Endothelial cell of umbilical vein (primary cell): ENCODE results near the gene TRMT11. TPM values are rescaled to one million over a fixed set of nuclear protein-coding genes. Genes with fewer than 3 reads are reported as not detected.

Experiments used
- BruUV-seq: library from RNA; stranded (reverse); fragments of 400-500 nt; replicated peaks from 2 replicates; lab custom pipeline; 2021; lab: Mats Ljungman, UMichigan
- CTCF ChIA-PET: fragments of 300-600, 350-600 bp; sonication (Branson Sonifier 250); formaldehyde crosslinking; loops from one replicate; lab custom pipeline; 2021; ENCODE audit warnings: antibody characterized with exemption, inconsistent platforms; lab: Charles Lee
- POLR2A ChIA-PET: fragments of 300-600, 350-600 bp; sonication (Branson Sonifier 250); formaldehyde crosslinking; loops from one replicate; lab custom pipeline; 2021; ENCODE audit warnings: antibody characterized with exemption, inconsistent platforms; lab: Charles Lee
- DNase-seq: peaks from one replicate; pipeline ENCODE4 v3.0.0-alpha.2; 2011; ENCODE audit warnings: low read depth, low spot score
- FAIRE-seq: peaks from 2 replicates; lab custom pipeline; 2011; peaks lifted over from hg19 to GRCh38; lab: Jason Lieb, UNC
- H2AFZ ChIP-seq: 2 replicates; pipeline ENCODE4 v1.6.0; 2012; ENCODE audit warnings: low read depth, low read length, control low read depth, inconsistent platforms
- H3K27ac ChIP-seq: 2 replicates; pipeline ENCODE4 v1.5.1; 2011; ENCODE audit warnings: low read depth, mild to moderate bottlenecking, control low read depth, low read length, moderate library complexity; ENCODE audit not compliant: insufficient read depth
- H3K27me3 ChIP-seq, 2 experiments: 2 replicates each; pipeline versions ENCODE4 v1.6.0 to v1.6.1; 2011; ENCODE audit warnings: low read length in 2 of 2, mixed read lengths in 1 of 2; ENCODE audit not compliant: control insufficient read depth in 2 of 2, insufficient read depth in 2 of 2
- H3K36me3 ChIP-seq, 2 experiments: 2 replicates in 1 of 2; 3 replicates in 1 of 2; pipeline ENCODE4 v1.5.1; 2011; ENCODE audit warnings: low read length in 2 of 2, mild to moderate bottlenecking in 1 of 2, moderate library complexity in 1 of 2; ENCODE audit not compliant: control insufficient read depth in 2 of 2, insufficient read depth in 2 of 2; ENCODE audit errors: extremely low read depth in 1 of 2
- H3K4me1 ChIP-seq: 3 replicates; pipeline ENCODE4 v1.5.1; 2011; ENCODE audit warnings: mild to moderate bottlenecking, low read length; ENCODE audit not compliant: control insufficient read depth, insufficient read depth; ENCODE audit errors: extremely low read depth
- H3K4me2 ChIP-seq: 2 replicates; pipeline ENCODE4 v1.6.1; 2011; ENCODE audit warnings: low read length, control low read depth, mixed read lengths; ENCODE audit not compliant: insufficient read depth
- H3K4me3 ChIP-seq, 3 experiments: fragments of 200-600 bp in 1 of 3; sonication (generic), shearing (Covaris generic) in 1 of 3; replicated peaks in 1 of 3; 2 replicates each; pipeline ENCODE4 v1.5.1; 2011 to 2016; ENCODE audit warnings: control low read depth in 3 of 3, low read length in 3 of 3, mild to moderate bottlenecking in 2 of 3, inconsistent platforms in 1 of 3, low read depth in 1 of 3, moderate library complexity in 1 of 3; ENCODE audit not compliant: insufficient read depth in 1 of 3
- H3K79me2 ChIP-seq: 2 replicates; pipeline ENCODE4 v1.6.0; 2012; ENCODE audit warnings: low read length, inconsistent platforms; ENCODE audit not compliant: control insufficient read depth, insufficient read depth
- H3K9ac ChIP-seq: replicated peaks from 2 replicates; pipeline ENCODE3; 2011; ENCODE audit warnings: low read length, control low read depth; ENCODE audit not compliant: insufficient read depth; ENCODE audit errors: extremely low read depth
- H3K9me1 ChIP-seq: replicated peaks from 3 replicates; pipeline ENCODE4 v1.6.0; 2011; ENCODE audit warnings: mild to moderate bottlenecking, low read length; ENCODE audit not compliant: control insufficient read depth, insufficient read depth; ENCODE audit errors: extremely low read depth
- H3K9me3 ChIP-seq: replicated peaks from 2 replicates; pipeline ENCODE4 v1.5.1; 2012; ENCODE audit warnings: low read length, inconsistent platforms; ENCODE audit not compliant: control insufficient read depth, insufficient read depth
- H4K20me1 ChIP-seq: replicated peaks from 2 replicates; pipeline ENCODE3; 2011; ENCODE audit warnings: mild to moderate bottlenecking, low read length; ENCODE audit not compliant: control insufficient read depth, insufficient read depth; ENCODE audit errors: extremely low read depth
- EZH2 ChIP-seq: IDR thresholded peaks from 2 replicates; pipeline ENCODE4 v1.6.1; 2012; ENCODE audit warnings: borderline replicate concordance, low read depth, mild to moderate bottlenecking, moderate library complexity, low read length, inconsistent platforms; ENCODE audit not compliant: severe bottlenecking
- FOS ChIP-seq: IDR thresholded peaks from 2 replicates; pipeline ENCODE4 v1.6.1; 2011; ENCODE audit warnings: mild to moderate bottlenecking, low read length, moderate library complexity, borderline replicate concordance; ENCODE audit not compliant: insufficient read depth
- GATA2 ChIP-seq: IDR thresholded peaks from 2 replicates; pipeline ENCODE4 v1.7.0; 2011; ENCODE audit warnings: low read depth, mild to moderate bottlenecking, moderate library complexity, mixed read lengths, low read length; ENCODE audit not compliant: insufficient read length, insufficient read depth
- JUN ChIP-seq: IDR thresholded peaks from 2 replicates; pipeline ENCODE4 v1.6.1; 2011; ENCODE audit warnings: borderline replicate concordance, low read depth; ENCODE audit not compliant: insufficient read length, insufficient read depth
- MYC ChIP-seq: IDR thresholded peaks from one replicate; pipeline ENCODE4 v1.6.1; 2011; ENCODE audit warnings: mild to moderate bottlenecking, low read depth, low read length
- POLR2A ChIP-seq: IDR thresholded peaks from 2 replicates; pipeline ENCODE4 v1.6.1; 2012; ENCODE audit warnings: low read depth, mild to moderate bottlenecking, control low read depth, low read length
- POLR2AphosphoS5 ChIP-seq: IDR thresholded peaks from 2 replicates; pipeline ENCODE4 v1.6.1; 2012; ENCODE audit warnings: low read depth, mild to moderate bottlenecking, control low read depth, low read length, moderate library complexity; ENCODE audit not compliant: insufficient read depth
- dilution Hi-C: fragments of 300-500 bp; cut with MboI; formaldehyde crosslinking; loops from one replicate; pipeline ENCODE4 v1.15.0; 2019; ENCODE audit warnings: low sequenced_read_pairs; ENCODE audit not compliant: extremely low pct_ligation_motif_present
- intact Hi-C: fragments of 100-400 bp; cut with micrococcal nuclease; formaldehyde crosslinking; loops from one replicate; pipeline ENCODE4 v1.10.0; 2022
- polyA plus RNA-seq, 4 experiments: library from polyadenylated mRNA; depleted of rRNA in 3 of 4; stranded (reverse) in 3 of 4; unstranded in 1 of 4; fragments of >200 nt; gene quantifications; 2 replicates each; pipeline versions ENCODE4 v1.2.1 to v1.2.3, GENCODE V29; 2011 to 2012; ENCODE audit warnings: missing spikeins in 1 of 4
- total RNA-seq: library from RNA; stranded (reverse); gene quantifications from 2 replicates; pipeline ENCODE4 v1.2.3, GENCODE V29; 2021
- TF ChIP-seq, protein P1 (sequence below): IDR thresholded peaks from 2 replicates; pipeline ENCODE4 v1.6.1; 2011; ENCODE audit not compliant: insufficient read depth, insufficient read length
- TF ChIP-seq, protein P2 (sequence below), 2 donors: IDR thresholded peaks; 1 replicate in 1 of 2; 2 replicates in 1 of 2; pipeline ENCODE4 v1.5.1; 2011; ENCODE audit warnings: low read length in 2 of 2, mild to moderate bottlenecking in 2 of 2, moderate library complexity in 2 of 2, control low read depth in 1 of 2, inconsistent platforms in 1 of 2, low read depth in 1 of 2; ENCODE audit not compliant: insufficient read depth in 1 of 2; ENCODE audit errors: extremely low read depth in 1 of 2

TRMT11 gene
- total and polyA plus RNA-seq, 2 donors (not counting 3 experiments of a cell fraction or from before 2014, with no cell fraction given) = 5.1 to 10.7 TPM

DNA sequence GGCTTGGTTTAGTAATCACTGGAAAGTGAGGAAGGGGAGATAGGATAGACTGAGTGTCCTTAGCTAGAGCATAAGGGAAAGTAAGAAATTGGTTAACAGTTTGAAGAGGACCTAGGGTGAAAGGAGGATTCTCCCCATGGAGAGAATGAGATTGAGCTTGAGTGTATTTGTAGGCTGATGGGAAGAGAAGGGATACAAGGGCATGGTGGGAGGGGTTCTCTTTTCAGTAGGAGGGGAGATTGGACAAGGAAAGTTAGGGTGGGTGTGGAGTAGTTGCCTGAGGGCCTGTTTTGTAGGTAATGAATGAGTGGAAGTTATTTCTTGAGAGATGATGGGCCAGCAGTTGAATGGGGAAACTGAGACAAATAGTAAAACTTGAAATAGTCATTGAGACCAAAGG lies 1.9 kb downstream of the TRMT11 start:
- TF ChIP-seq JUN = no peak
- TF ChIP-seq, protein P1, sequence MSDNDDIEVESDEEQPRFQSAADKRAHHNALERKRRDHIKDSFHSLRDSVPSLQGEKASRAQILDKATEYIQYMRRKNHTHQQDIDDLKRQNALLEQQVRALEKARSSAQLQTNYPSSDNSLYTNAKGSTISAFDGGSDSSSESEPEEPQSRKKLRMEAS = no peak
- no peak for TF ChIP-seq POLR2AphosphoS5
- TF ChIP-seq GATA2 = no peak
- no peak for TF ChIP-seq POLR2A
- TF ChIP-seq, protein P2, sequence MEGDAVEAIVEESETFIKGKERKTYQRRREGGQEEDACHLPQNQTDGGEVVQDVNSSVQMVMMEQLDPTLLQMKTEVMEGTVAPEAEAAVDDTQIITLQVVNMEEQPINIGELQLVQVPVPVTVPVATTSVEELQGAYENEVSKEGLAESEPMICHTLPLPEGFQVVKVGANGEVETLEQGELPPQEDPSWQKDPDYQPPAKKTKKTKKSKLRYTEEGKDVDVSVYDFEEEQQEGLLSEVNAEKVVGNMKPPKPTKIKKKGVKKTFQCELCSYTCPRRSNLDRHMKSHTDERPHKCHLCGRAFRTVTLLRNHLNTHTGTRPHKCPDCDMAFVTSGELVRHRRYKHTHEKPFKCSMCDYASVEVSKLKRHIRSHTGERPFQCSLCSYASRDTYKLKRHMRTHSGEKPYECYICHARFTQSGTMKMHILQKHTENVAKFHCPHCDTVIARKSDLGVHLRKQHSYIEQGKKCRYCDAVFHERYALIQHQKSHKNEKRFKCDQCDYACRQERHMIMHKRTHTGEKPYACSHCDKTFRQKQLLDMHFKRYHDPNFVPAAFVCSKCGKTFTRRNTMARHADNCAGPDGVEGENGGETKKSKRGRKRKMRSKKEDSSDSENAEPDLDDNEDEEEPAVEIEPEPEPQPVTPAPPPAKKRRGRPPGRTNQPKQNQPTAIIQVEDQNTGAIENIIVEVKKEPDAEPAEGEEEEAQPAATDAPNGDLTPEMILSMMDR (IDR thresholded peaks at IDR 0.05; ENCODE audit: extremely low read depth in 1 of 2, insufficient read depth in 1 of 2, low read depth in 1 of 2, low read length in 2 of 2) = no peak
- no peak for TF ChIP-seq MYC
- no peak for TF ChIP-seq EZH2
- TF ChIP-seq FOS = no peak
- dilution Hi-C loops = no loop called here
- intact Hi-C loops = no loop called here
- CTCF ChIA-PET = no interaction called here
- H3K79me2 ChIP-seq = peaks cover 31% of the 10 kb centered on the region
- H4K20me1 ChIP-seq = peaks cover 4% of the 10 kb centered on the region
- H2AFZ ChIP-seq = no peak overlapping the region
- FAIRE-seq = no peak
- H3K9ac ChIP-seq = no peak overlapping the region
- no peaks in the 10 kb centered on the region for H3K9me3 ChIP-seq
- H3K4me1 ChIP-seq = peaks cover 14% of the 10 kb centered on the region
- no peak for DNase-seq
- no peak overlapping the region for H3K4me3 ChIP-seq
- POLR2A ChIA-PET = no interaction called here
- H3K27me3 ChIP-seq = no peaks in the 10 kb centered on the region
- no peaks in the 10 kb centered on the region for H3K9me1 ChIP-seq
- no TSS peak for BruUV-seq
- H3K4me2 ChIP-seq = no peak overlapping the region
- H3K27ac ChIP-seq = no peak overlapping the region
- no peaks in the 10 kb centered on the region for H3K36me3 ChIP-seq
